ENCODE data around the gene PRDX5. TPM values are rescaled to one million over a fixed set of nuclear protein-coding genes. Genes with fewer than 3 reads are reported as not detected.
A peak's percentile ranks its signal among the peaks of the same experiment; 100 is the strongest.
"Not testable (repeated sequence)": the region's sequence is repeated elsewhere in the genome, so short reads cannot be mapped to it uniquely, and the experiment has no call there.

Gene PRDX5
- total RNA-seq, 1 donor from 2014 or later = 217 TPM

- no peak overlapping the region for H3K4me3 Mint-ChIP-seq (ENCODE audit: unreplicated experiment)
- peak overlapping the region; percentile 57 for H3K27ac Mint-ChIP-seq (ENCODE audit: unreplicated experiment)
- peaks cover 4% of the 10 kb centered on the region for H3K36me3 Mint-ChIP-seq (ENCODE audit: unreplicated experiment)
- H3K9me3 Mint-ChIP-seq (ENCODE audit: unreplicated experiment) = no peaks in the 10 kb centered on the region
- no peak for TF ChIP-seq CTCF (IDR thresholded peaks at IDR 0.05)
- no peaks in the 10 kb centered on the region for H3K27me3 Mint-ChIP-seq (ENCODE audit: unreplicated experiment)
- H3K4me1 Mint-ChIP-seq (ENCODE audit: unreplicated experiment) = peaks cover 13% of the 10 kb centered on the region
- no peak for DNase-seq (ENCODE audit: extremely low spot score, unreplicated experiment)
Measured at GRCh38 chr11:64312947-64313346, 5.0 kb upstream of the PRDX5 start.

GRCh38 chr11:64313491-64314145, 4.3 kb upstream of the PRDX5 start:
- H3K4me1 Mint-ChIP-seq (ENCODE audit: unreplicated experiment) = peaks cover 13% of the 10 kb centered on the region
- no peaks in the 10 kb centered on the region for H3K9me3 Mint-ChIP-seq (ENCODE audit: unreplicated experiment)
- TF ChIP-seq CTCF (IDR thresholded peaks at IDR 0.05) = no peak
- no peak overlapping the region for H3K4me3 Mint-ChIP-seq (ENCODE audit: unreplicated experiment)
- H3K27ac Mint-ChIP-seq (ENCODE audit: unreplicated experiment) = peak overlapping the region; percentile 37
- H3K36me3 Mint-ChIP-seq (ENCODE audit: unreplicated experiment) = peaks cover 4% of the 10 kb centered on the region
- no peaks in the 10 kb centered on the region for H3K27me3 Mint-ChIP-seq (ENCODE audit: unreplicated experiment)
- no peak for DNase-seq (ENCODE audit: extremely low spot score, unreplicated experiment)

GRCh38 chr11:64314146-64314804, 3.6 kb upstream of the PRDX5 start:
- Mint-ChIP-seq H3K27ac (ENCODE audit: unreplicated experiment) (no peak overlapping the region), H3K9me3 (ENCODE audit: unreplicated experiment) (no peaks in the 10 kb centered on the region), H3K36me3 (ENCODE audit: unreplicated experiment) (peaks cover 4% of the 10 kb centered on the region), H3K27me3 (ENCODE audit: unreplicated experiment) (no peaks in the 10 kb centered on the region), H3K4me3 (ENCODE audit: unreplicated experiment) (no peak overlapping the region), H3K4me1 (ENCODE audit: unreplicated experiment) (peaks cover 18% of the 10 kb centered on the region)
- no peak for TF ChIP-seq CTCF (IDR thresholded peaks at IDR 0.05)
- no peak for DNase-seq (ENCODE audit: extremely low spot score, unreplicated experiment)

GRCh38 chr11:64314805-64315561, 2.9 kb upstream of the PRDX5 start:
- Mint-ChIP-seq H3K36me3 (ENCODE audit: unreplicated experiment) (peaks cover 4% of the 10 kb centered on the region), H3K4me3 (ENCODE audit: unreplicated experiment) (peak overlapping the region; percentile 26), H3K9me3 (ENCODE audit: unreplicated experiment) (no peaks in the 10 kb centered on the region), H3K27me3 (ENCODE audit: unreplicated experiment) (no peaks in the 10 kb centered on the region), H3K4me1 (ENCODE audit: unreplicated experiment) (peaks cover 25% of the 10 kb centered on the region), H3K27ac (ENCODE audit: unreplicated experiment) (no peak overlapping the region)
- no peak for TF ChIP-seq CTCF (IDR thresholded peaks at IDR 0.05)
- DNase-seq (ENCODE audit: extremely low spot score, unreplicated experiment) = no peak

- H3K4me1 Mint-ChIP-seq (ENCODE audit: unreplicated experiment) = peaks cover 34% of the 10 kb centered on the region
- H3K27ac Mint-ChIP-seq (ENCODE audit: unreplicated experiment) = peak overlapping the region; percentile 99
- not testable (repeated sequence) for H3K9me3 Mint-ChIP-seq (ENCODE audit: unreplicated experiment); H3K27me3 Mint-ChIP-seq (ENCODE audit: unreplicated experiment); DNase-seq (ENCODE audit: extremely low spot score, unreplicated experiment)
- peak overlapping the region; percentile 92 for H3K4me3 Mint-ChIP-seq (ENCODE audit: unreplicated experiment)
- peaks cover 12% of the 10 kb centered on the region for H3K36me3 Mint-ChIP-seq (ENCODE audit: unreplicated experiment)
Measured at GRCh38 chr11:64315667-64316526, 2.0 kb upstream of the PRDX5 start.
